HCT116 (cell line): ENCODE measurements around the gene DIP2A. TPM values are rescaled to one million over a fixed set of nuclear protein-coding genes. Genes with fewer than 3 reads are reported as not detected.

Source experiments
- ATAC-seq: fragments of 200-7000 bp; cut with Tn5 transposase; 2 replicates; pipeline ENCODE4 v1.9.1; 2020; ENCODE audit warnings: mild to moderate bottlenecking, moderate library complexity
- BruUV-seq: library from RNA; stranded (reverse); fragments of 400-500 nt; replicated peaks from 2 replicates; lab custom pipeline; 2021; lab: Mats Ljungman, UMichigan
- CTCF ChIA-PET: fragments of 300-600 bp; sonication (Branson Sonifier 250); formaldehyde crosslinking; loops from one replicate; lab custom pipeline; 2021; ENCODE audit warnings: antibody characterized with exemption; lab: Charles Lee
- POLR2A ChIA-PET: fragments of 300-600, 350-600 bp; sonication (Branson Sonifier 250); formaldehyde crosslinking; loops from one replicate; lab custom pipeline; 2021; ENCODE audit warnings: antibody characterized with exemption; lab: Charles Lee
- RAD21 ChIA-PET, 2 experiments: fragments of 300-600 bp; sonication (Branson Sonifier 250); formaldehyde crosslinking; loops; one replicate each; lab custom pipeline; 2023; ENCODE audit warnings: low total read pairs in 2 of 2; ENCODE audit not compliant: uncharacterized antibody in 2 of 2, unreplicated experiment in 2 of 2, low non-redundant PET in 1 of 2; lab: Charles Lee
- DNase-seq: peaks from one replicate; pipeline ENCODE4 v3.0.0-alpha.2; 2010; ENCODE audit warnings: low read depth, low spot score
- H2AFZ ChIP-seq: fragments of 200-600 bp; shearing (Covaris generic), sonication (generic); 2 replicates; pipeline ENCODE4 v1.6.1; 2017; ENCODE audit warnings: low read depth, mixed run types, mixed read lengths, antibody characterized with exemption, low read length; ENCODE audit not compliant: poor library complexity, severe bottlenecking
- H3K27ac ChIP-seq: 2 replicates; pipeline ENCODE4 v1.5.1; 2012; ENCODE audit warnings: low read depth, low read length
- H3K27me3 ChIP-seq: fragments of 200-600 bp; sonication (generic); 2 replicates; pipeline ENCODE4 v1.6.1; 2016; ENCODE audit warnings: mixed run types, low read length, mixed read lengths; ENCODE audit not compliant: insufficient read depth
- H3K36me3 ChIP-seq, 2 experiments: fragments of 200-500 bp in 1 of 2; fragments of 200-600 bp in 1 of 2; sonication (Bioruptor generic) in 1 of 2; sonication (generic) in 1 of 2; 2 replicates each; pipeline versions ENCODE4 v1.5.1 to v1.6.1; 2014 to 2016; ENCODE audit warnings: low read length in 2 of 2, inconsistent platforms in 1 of 2, mixed read lengths in 1 of 2, mixed run types in 1 of 2; ENCODE audit not compliant: insufficient read depth in 2 of 2, control insufficient read depth in 1 of 2
- H3K4me1 ChIP-seq, 2 experiments: fragments of 200-600 bp in 1 of 2; sonication (generic) in 1 of 2; 2 replicates each; pipeline versions ENCODE4 v1.5.1 to v1.6.1; 2012 to 2017; ENCODE audit warnings: low read length in 2 of 2, inconsistent platforms in 1 of 2, mild to moderate bottlenecking in 1 of 2, mixed read lengths in 1 of 2, mixed run types in 1 of 2, moderate library complexity in 1 of 2; ENCODE audit not compliant: insufficient read depth in 2 of 2, control insufficient read depth in 1 of 2
- H3K4me2 ChIP-seq: fragments of 200-600 bp; sonication (generic); 2 replicates; pipeline ENCODE4 v1.6.1; 2017; ENCODE audit warnings: mixed run types, low read length, mixed read lengths
- H3K4me3 ChIP-seq, 2 experiments: fragments of 200-600 bp in 1 of 2; sonication (generic) in 1 of 2; replicated peaks in 1 of 2; 2 replicates each; pipeline ENCODE4 v1.5.1; 2011 to 2016; ENCODE audit warnings: low read length in 2 of 2, control low read depth in 1 of 2, low read depth in 1 of 2, mild to moderate bottlenecking in 1 of 2, mixed read lengths in 1 of 2, mixed run types in 1 of 2
- H3K79me2 ChIP-seq: fragments of 200-600 bp; sonication (generic); 2 replicates; pipeline ENCODE4 v1.6.1; 2017; ENCODE audit warnings: mild to moderate bottlenecking, mixed run types, low read length, moderate library complexity, mixed read lengths; ENCODE audit not compliant: insufficient read depth
- H3K9ac ChIP-seq: fragments of 200-600 bp; sonication (generic); 2 replicates; pipeline ENCODE4 v1.6.1; 2016; ENCODE audit warnings: low read length, mixed read lengths
- H3K9me2 ChIP-seq: fragments of 200-600 bp; sonication (generic), shearing (Covaris generic); 2 replicates; pipeline ENCODE4 v1.6.1; 2017; ENCODE audit warnings: mixed run types, mild to moderate bottlenecking, moderate library complexity; ENCODE audit not compliant: insufficient read depth
- H3K9me3 ChIP-seq, 2 experiments: fragments of 200-500 bp in 1 of 2; fragments of 200-600 bp in 1 of 2; sonication (Bioruptor generic) in 1 of 2; sonication (generic) in 1 of 2; 2 replicates each; pipeline ENCODE4 v1.6.1; 2014 to 2017; ENCODE audit warnings: low read length in 2 of 2, mixed read lengths in 2 of 2, inconsistent platforms in 1 of 2, low read depth in 1 of 2, mild to moderate bottlenecking in 1 of 2, mixed run types in 1 of 2, moderate library complexity in 1 of 2; ENCODE audit not compliant: control insufficient read depth in 1 of 2, insufficient read depth in 1 of 2
- H4K20me1 ChIP-seq: fragments of 200-600 bp; sonication (generic), shearing (Covaris generic); 2 replicates; pipeline ENCODE4 v1.6.1; 2017; ENCODE audit warnings: mixed run types, mild to moderate bottlenecking, moderate library complexity; ENCODE audit not compliant: insufficient read depth
- CBX3 ChIP-seq: IDR thresholded peaks from 2 replicates; pipeline ENCODE4 v1.6.1; 2012; ENCODE audit warnings: low read depth
- ELF1 ChIP-seq: IDR thresholded peaks from 2 replicates; pipeline ENCODE4 v1.6.1; 2012; ENCODE audit warnings: low read depth, borderline replicate concordance
- EZH2 ChIP-seq: fragments of 200-600 bp; sonication (generic); IDR thresholded peaks from 2 replicates; pipeline ENCODE4 v1.6.1; 2017; ENCODE audit warnings: antibody characterized with exemption, mixed run types
- RAD21 ChIP-seq: IDR thresholded peaks from 2 replicates; pipeline ENCODE4 v1.6.1; 2012; ENCODE audit warnings: low read depth, mild to moderate bottlenecking
- SIN3A ChIP-seq: IDR thresholded peaks from 2 replicates; pipeline ENCODE4 v1.6.1; 2012; ENCODE audit warnings: low read depth
- YY1 ChIP-seq: IDR thresholded peaks from 2 replicates; pipeline ENCODE4 v1.6.1; 2011; ENCODE audit warnings: low read length, low read depth, moderate library complexity, mild to moderate bottlenecking; ENCODE audit not compliant: insufficient replicate concordance; ENCODE audit errors: extremely low read depth
- ZFX ChIP-seq: fragments of 450-650 bp; IDR thresholded peaks from 2 replicates; pipeline ENCODE4 v1.6.1; 2017
- ZNF274 ChIP-seq: fragments of 200-500 bp; sonication (Bioruptor generic); IDR thresholded peaks from 2 replicates; pipeline ENCODE4 v1.6.1; 2014; ENCODE audit warnings: mild to moderate bottlenecking, low read depth, low read length, inconsistent platforms
- intact Hi-C: fragments of 100-400 bp; cut with micrococcal nuclease; formaldehyde crosslinking; loops from 2 replicates; pipeline ENCODE4 v1.10.0; 2022
- total RNA-seq: library from RNA; stranded (reverse); gene quantifications from one replicate; pipeline ENCODE4 v1.2.1, GENCODE V29; 2021; ENCODE audit not compliant: unreplicated experiment
- TF ChIP-seq, protein P1 (sequence below): IDR thresholded peaks from 2 replicates; pipeline ENCODE4 v1.6.1; 2012; ENCODE audit warnings: low read depth
- TF ChIP-seq, protein P2 (sequence below): IDR thresholded peaks from 2 replicates; pipeline ENCODE4 v1.6.1; 2012

DIP2A gene
- total RNA-seq, 1 experiment from 2014 or later, result 39.9 TPM

DNA sequence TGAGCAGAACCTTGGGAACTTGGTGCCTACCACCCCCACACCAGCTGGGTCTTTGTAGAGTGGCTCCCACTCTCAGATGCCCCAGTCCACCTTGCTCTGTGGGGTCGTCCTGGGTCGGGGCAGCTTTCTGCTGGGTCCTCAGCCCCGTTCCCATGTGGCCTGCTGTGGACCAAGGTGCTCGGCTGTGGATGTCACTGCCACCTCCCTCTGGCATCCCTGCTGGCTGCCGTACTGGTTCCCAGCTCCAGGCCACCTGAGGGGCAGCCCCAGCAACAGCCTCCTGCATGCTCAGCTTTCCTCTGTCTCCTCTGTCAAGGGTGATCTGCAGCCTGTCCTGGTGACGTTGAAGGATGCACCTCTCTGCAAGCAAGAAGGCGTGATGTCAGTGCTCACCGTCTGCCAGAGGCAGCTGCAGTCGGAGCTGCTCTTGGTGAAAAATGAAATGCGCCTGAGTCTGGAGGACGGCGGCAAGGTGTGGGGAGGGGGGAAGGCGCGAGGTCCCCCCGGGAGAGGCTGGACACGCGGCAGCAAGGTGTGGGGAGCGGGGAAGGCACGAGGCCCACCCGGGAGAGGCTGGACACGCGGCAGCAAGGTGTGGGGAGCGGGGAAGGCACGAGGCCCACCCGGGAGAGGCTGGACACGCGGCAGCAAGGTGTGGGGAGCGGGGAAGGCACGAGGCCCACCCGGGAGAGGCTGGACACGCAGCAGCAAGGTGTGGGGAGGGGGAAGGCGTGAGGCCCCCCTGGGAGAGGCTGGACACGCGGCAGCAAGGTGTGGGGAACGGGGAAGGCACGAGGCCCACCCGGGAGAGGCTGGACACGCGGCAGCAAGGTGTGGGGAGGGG is 45.9 kb upstream of the DIP2A start:
- DNase-seq (no peak), ATAC-seq (no peak)
- Histone ChIP-seq H3K9ac (no peak overlapping the region), H3K4me3 (no peak overlapping the region), H2AFZ (no peak overlapping the region), H3K9me2 (no peaks in the 10 kb centered on the region), H3K27me3 (no peaks in the 10 kb centered on the region), H3K36me3 (peaks cover 0 to 6% of the 10 kb centered on the region in 2 experiments; a peak in 3 of 4 replicates), H3K4me2 (no peak overlapping the region), H3K27ac (no peak overlapping the region), H4K20me1 (no peaks in the 10 kb centered on the region), H3K4me1 (no peaks in the 10 kb centered on the region), H3K79me2 (no peaks in the 10 kb centered on the region), H3K9me3 (no peaks in the 10 kb centered on the region)
- TF ChIP-seq YY1 (no peak), CBX3 (no peak), ZNF274 (no peak), ZFX (no peak), RAD21 (no peak), EZH2 (no peak), ELF1 (no peak), SIN3A (no peak)
- TF ChIP-seq, protein P1, sequence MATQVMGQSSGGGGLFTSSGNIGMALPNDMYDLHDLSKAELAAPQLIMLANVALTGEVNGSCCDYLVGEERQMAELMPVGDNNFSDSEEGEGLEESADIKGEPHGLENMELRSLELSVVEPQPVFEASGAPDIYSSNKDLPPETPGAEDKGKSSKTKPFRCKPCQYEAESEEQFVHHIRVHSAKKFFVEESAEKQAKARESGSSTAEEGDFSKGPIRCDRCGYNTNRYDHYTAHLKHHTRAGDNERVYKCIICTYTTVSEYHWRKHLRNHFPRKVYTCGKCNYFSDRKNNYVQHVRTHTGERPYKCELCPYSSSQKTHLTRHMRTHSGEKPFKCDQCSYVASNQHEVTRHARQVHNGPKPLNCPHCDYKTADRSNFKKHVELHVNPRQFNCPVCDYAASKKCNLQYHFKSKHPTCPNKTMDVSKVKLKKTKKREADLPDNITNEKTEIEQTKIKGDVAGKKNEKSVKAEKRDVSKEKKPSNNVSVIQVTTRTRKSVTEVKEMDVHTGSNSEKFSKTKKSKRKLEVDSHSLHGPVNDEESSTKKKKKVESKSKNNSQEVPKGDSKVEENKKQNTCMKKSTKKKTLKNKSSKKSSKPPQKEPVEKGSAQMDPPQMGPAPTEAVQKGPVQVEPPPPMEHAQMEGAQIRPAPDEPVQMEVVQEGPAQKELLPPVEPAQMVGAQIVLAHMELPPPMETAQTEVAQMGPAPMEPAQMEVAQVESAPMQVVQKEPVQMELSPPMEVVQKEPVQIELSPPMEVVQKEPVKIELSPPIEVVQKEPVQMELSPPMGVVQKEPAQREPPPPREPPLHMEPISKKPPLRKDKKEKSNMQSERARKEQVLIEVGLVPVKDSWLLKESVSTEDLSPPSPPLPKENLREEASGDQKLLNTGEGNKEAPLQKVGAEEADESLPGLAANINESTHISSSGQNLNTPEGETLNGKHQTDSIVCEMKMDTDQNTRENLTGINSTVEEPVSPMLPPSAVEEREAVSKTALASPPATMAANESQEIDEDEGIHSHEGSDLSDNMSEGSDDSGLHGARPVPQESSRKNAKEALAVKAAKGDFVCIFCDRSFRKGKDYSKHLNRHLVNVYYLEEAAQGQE, result no peak
- TF ChIP-seq, protein P2, sequence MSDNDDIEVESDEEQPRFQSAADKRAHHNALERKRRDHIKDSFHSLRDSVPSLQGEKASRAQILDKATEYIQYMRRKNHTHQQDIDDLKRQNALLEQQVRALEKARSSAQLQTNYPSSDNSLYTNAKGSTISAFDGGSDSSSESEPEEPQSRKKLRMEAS, result no peak
- no TSS peak for BruUV-seq
- ChIA-PET RAD21 (no interaction called here), POLR2A (no interaction called here), CTCF (no interaction called here)
- intact Hi-C loops, result no loop called here
